NCI-H2029 treated with DMSO at 0.1 percent for 48 hours (cell line): Measurements from ENCODE around the gene SLC66A2.
"Not testable (repeated sequence)": the region's sequence is repeated elsewhere in the genome, so short reads cannot be mapped to it uniquely, and the experiment has no call there.

Source experiments
- DNase-seq: peaks from one replicate; lab custom pipeline; 2025; lab: John Stamatoyannopoulos, UW

SLC66A2 gene

DNA sequence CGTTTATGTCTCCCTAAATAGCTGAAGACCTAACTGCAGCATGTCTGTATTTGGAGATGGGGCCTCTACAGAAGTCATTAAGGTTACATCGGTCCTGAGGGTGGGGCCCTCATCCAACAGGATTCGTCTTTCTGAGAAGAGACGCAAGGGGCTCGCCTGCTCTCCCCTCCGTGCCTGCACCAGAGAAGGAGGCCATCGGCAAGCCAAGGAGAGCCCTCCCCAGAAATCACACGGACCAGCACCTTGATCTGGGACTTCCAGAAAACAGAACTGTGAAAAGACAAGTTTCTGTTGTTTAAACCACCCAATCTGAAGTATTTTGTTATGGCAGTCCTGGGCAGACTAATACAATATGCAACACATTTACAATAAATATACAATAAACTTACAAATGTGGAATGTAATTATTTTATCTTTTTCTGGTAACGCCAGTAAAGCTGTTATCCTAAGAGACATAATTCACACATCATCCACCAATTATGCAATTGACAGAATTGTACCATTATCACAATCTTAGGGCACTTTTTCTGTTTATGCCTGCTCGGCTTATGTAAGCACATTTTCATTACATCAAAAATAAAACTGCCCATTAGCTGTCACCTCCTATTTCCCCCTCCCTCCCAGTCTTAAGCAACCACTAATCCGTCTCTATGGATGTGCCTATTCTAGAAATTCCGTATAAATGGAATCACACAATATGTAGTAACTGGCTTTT is 19.1 kb upstream of the SLC66A2 start:
- DNase-seq: no peak

GRCh38 chr18:79965119-79965902 is 13.9 kb upstream of the SLC66A2 start:
- DNase-seq: no peak

GRCh38 chr18:79964330-79965118 is 13.1 kb upstream of the SLC66A2 start, which contains the start of gene HSBP1L1:
Gene HSBP1L1, plus strand, starts transcription at chr18:79964643. Its CDS starts 93 bp downstream, at chr18:79964736.
- no peak for DNase-seq

DNA sequence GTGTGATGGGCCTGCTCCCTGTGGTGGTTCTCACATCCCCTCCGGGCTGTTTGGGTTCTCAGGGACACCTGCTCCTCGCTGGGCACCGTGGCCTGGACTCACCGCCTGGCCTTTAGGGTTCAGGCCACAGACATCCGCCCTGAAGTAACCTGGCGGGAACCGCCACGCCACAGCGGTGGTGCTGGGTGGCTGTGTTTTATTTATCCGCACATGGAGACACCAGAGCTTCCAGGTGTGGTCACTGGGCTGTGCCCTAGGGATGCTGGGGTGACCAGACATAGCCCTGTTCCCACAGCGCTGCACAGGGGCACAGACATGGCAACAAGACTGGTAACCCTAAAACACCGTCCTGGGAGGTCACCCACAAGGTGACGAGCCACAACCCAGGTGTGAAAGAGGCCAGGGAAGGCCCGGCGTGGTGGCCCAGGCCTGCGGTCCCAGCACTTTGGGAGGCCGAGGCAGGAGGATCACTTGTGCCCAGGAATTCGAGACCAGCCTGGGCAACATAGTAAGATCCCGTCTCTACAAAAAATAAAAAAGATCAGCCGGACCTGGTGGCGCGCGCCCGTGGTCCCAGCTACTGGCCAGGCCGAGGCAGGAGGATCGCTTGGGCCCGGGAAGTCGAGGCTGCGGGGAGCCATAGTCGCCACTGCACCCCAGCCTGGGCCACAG is 12.3 kb upstream of the SLC66A2 start:
- DNase-seq: no peak

DNA sequence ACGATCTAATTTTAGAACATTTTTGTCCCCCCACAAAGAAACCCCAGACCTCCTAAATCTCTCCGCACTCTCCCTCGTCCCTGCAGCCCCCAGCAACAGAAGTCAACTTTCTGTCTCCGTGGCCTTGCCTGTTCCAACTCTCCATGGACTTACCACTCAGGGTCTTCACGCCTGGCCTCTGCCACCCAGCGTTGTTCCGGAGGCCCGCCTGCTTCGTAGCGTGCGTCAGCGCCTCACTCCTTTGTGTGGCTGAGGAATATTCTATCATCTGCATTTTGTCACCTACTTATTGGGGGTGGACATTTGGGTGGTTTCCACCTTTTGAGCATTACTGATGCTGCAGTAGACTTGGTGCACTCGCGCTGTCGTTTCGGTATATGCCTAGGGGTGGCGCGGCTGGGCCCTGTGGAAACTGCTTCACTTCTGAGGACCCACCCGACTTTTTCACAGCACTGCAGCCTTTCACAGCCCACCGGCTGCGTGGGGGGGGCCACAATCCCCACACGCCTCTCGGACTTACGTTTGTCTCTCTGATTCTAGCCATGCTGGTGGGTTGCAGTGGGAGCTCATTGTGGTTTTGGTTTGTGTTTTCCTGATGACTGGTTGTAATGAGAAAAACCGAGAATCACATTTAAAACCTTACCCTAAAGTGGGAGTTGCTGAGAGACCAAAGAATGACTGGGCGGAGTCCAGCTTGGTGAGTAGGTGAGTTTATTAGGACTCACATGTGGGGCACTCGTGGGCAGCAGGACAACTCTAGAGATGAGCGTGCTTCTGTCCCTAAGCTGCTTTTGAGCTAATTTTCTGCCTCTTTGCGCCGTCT is 11.6 kb upstream of the SLC66A2 start:
- no peak for DNase-seq

- DNase-seq: no peak
Measured at GRCh38 chr18:79962311-79962710, 10.9 kb upstream of the SLC66A2 start.

- no peak for DNase-seq
Measured at GRCh38 chr18:79961527-79962291, 10.3 kb upstream of the SLC66A2 start.

- no peak for DNase-seq
Measured at GRCh38 chr18:79960921-79961526, 9.6 kb upstream of the SLC66A2 start.

- DNase-seq: not testable (repeated sequence)
Measured at GRCh38 chr18:79960161-79960801, 8.8 kb upstream of the SLC66A2 start.

DNA sequence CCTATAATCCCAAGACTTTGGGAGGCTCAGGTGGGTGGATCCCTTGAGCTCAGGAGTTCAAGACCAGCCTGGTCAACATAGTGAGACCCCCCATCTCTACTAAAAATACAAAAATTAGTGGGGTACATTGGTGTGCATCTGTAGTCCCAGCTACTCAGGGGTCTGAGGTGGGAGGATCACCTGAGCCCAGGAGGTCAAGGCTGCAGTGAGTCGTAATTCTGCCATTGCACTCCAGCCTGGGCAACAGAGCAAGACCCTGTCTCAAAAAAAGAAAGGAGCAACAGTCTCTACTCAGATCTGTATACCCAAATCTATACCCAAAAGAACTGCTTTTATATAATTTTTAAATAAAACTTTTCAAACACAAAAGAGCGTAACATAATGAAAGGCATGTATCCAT is 7.5 kb upstream of the SLC66A2 start:
- no peak for DNase-seq

DNA sequence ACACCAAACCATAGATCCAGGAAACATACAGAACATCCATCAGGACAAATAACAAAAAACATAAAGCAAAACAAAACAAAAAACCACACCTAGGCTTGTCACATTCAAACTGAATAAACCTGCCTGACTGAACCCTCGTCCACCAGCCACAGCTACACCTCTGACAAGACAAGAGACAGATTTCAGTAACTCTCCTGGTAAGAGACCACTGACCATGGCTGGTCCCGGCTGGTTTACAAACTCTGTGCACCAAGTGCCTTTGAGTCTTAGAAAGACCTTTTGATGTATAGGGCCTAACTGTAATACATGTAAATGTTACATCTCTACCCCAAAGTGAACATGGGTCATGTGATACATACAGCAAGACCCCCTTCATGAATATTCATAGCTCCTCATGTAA is 4.8 kb upstream of the SLC66A2 start:
- no peak for DNase-seq

DNA sequence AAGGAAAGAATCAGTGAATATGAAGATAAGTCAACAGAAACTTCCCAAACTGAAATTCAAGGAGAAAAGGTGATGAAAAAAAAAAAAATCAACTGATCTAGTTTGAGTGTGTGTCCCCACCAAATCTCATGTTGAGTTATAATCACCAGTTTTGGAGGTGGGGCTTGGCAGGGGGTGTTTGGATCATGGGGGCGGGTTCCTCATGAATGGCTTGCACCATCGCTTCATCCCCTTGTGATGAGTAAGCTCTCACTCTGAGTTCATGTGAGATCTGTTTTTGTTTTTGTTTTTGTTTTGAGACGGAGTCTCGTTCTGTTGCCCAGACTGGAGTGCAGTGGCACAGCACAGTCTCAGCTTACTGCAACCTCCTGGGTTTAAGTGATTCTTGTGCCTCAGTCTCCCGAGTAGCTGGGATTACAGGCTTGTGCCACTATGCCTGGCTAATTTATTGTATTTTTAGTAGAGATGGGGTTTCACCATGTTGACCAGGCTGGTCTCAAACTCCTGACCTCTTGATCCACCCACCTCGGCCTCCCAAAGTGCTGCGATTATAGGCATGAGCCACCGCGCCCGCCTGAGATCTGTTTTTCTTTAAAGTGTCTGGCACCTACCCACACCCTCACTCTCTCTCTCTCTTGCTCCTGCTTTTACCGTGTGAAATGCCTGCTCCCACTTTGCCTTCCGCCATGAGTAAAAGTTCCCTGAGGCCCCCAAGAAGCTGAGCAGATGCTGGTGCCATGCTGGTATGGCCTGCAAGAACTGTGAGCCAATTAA is 4.0 kb upstream of the SLC66A2 start:
- no peak for DNase-seq

DNA sequence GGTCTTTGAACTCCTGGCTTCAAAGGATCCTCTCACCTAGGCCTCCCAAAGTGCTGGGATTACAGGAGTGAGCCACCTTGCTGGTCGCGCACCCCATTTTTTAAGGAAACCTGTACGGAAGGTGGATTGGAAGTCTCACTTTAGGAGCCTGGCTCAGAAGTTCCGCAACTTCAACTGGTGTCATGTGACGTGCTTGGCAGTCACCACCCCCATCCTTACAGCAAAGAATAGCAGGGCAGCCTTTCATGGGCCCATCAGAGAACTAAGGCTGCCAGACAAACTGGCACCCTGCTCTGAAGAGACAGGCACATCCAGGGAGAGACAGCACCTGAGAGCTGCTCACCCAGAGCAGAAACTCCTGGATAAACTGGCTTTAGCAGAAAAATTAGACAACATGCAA is 3.3 kb upstream of the SLC66A2 start:
- no peak for DNase-seq

DNA sequence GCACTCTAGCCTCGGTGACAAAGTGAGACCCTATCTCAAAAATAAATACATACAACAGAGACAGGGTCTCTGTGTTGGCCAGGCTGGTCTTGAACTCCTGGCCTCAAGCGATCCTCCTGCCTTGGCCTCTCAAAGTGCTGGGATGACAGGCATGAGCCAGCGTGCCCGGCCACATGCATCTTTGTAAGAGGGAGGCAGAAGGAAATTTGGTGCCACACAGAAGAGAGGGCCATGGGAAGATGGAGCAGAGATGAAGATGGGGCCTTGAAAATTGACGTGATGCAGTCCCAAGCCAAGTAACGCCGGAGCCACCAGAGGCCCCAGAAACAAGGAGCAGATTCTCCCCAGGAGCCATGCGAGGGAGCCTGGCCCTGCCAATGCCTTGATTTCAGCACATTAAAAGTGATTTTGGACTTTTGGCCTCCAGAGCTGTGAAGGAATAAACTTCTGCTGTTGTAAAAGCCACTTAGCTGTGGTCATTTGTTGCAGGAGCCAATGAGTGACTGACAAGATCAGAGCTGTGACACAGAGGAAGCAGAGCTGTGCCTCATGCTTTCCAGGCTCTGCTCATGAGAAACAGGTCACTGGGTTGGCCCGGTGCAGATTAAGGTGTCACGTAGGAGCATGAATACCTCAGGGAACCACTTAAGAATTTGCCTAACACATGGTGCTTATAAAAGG is 2.7 kb upstream of the SLC66A2 start:
- DNase-seq: no peak

- DNase-seq: no peak
Measured at GRCh38 chr18:79952996-79953559, 1.6 kb upstream of the SLC66A2 start.

DNA sequence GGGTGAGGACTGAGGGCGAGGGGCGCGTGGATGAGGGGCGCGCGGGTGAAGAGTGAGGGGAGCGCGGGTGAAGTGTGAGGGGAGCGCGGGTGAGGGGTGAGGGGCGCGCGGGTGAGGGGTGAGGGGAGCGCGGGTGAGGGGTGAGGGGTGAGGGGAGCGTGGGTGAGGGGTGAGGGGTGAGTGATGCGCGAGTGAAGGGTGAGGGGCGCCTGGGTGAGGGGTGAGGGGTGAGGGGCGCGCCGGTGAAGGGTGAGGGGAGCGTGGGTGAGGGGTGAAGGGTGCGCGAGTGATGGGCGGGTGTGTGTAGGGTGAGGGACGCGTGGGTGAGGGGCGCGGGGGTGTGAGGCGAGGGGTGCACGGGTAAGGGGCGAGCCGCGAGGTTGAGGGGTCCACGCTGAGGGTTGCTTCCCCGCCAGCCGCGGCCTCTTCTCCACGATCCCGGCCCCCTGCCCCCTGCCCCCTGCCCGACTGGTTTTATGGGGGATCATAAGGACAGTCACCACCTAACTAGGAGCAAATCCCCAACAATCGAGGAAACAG is 1.1 kb upstream of the SLC66A2 start:
- DNase-seq: no peak

- DNase-seq: no peak
Measured at GRCh38 chr18:79950515-79951341, 725 bp downstream of the SLC66A2 start.
